HG03175 (cell line): ENCODE results near the gene GCAT.

Experiments
- ATAC-seq: cut with Tn5 transposase; IDR thresholded peaks from one replicate; pipeline ENCODE4 v1.9.1; 2021; ENCODE audit warnings: mild to moderate bottlenecking, moderate library complexity; ENCODE audit not compliant: unreplicated experiment

Gene GCAT

GRCh38 chr22:37807410-37808293 lies at the start of gene GCAT:
TSS of gene GCAT (plus strand) at chr22:37807934. CDS start at chr22:37807968, 34 bp downstream.
- peak; percentile 85 for ATAC-seq

GRCh38 chr22:37758694-37759093 lies 49.0 kb upstream of the GCAT start:
- no peak for ATAC-seq

GRCh38 chr22:37759281-37759680 lies 48.5 kb upstream of the GCAT start:
- no peak for ATAC-seq

GRCh38 chr22:37760152-37760551 lies 47.6 kb upstream of the GCAT start:
- no peak for ATAC-seq

- ATAC-seq: no peak
Measured at GRCh38 chr22:37762389-37762836, 45.3 kb upstream of the GCAT start.

GRCh38 chr22:37763012-37763411 lies 44.7 kb upstream of the GCAT start:
- no peak for ATAC-seq

GRCh38 chr22:37763652-37764051 lies 44.1 kb upstream of the GCAT start:
- ATAC-seq: no peak

- no peak for ATAC-seq
Measured at GRCh38 chr22:37764622-37765021, 43.1 kb upstream of the GCAT start.

GRCh38 chr22:37765498-37765897 lies 42.2 kb upstream of the GCAT start:
- ATAC-seq: no peak

GRCh38 chr22:37765953-37766576 lies 41.7 kb upstream of the GCAT start:
- ATAC-seq: no peak

GRCh38 chr22:37768273-37768672 lies 39.5 kb upstream of the GCAT start:
- no peak for ATAC-seq

- ATAC-seq: no peak
Measured at GRCh38 chr22:37769056-37769455, 38.7 kb upstream of the GCAT start.

- ATAC-seq: no peak
Measured at GRCh38 chr22:37771081-37771480, 36.7 kb upstream of the GCAT start.

GRCh38 chr22:37771702-37772427 lies 35.9 kb upstream of the GCAT start:
- ATAC-seq: no peak

GRCh38 chr22:37774728-37775127 lies 33.0 kb upstream of the GCAT start:
- no peak for ATAC-seq

- ATAC-seq: no peak
Measured at GRCh38 chr22:37775785-37776638, 31.7 kb upstream of the GCAT start.

- ATAC-seq: no peak
Measured at GRCh38 chr22:37776639-37777005, 31.1 kb upstream of the GCAT start.

- peak; percentile 47 for ATAC-seq
Measured at GRCh38 chr22:37777122-37777687, 30.5 kb upstream of the GCAT start.

GRCh38 chr22:37778370-37779009 lies 29.2 kb upstream of the GCAT start:
- ATAC-seq: no peak
